T-helper 2 cell treated with Interferon-gamma antibody and Interleukin-4, amounts not matched to agents 5 μg/mL and 100 μg/mL, for 36 hours (primary cell): ENCODE data around the gene SEMA7A.

ENCODE experiments used
- DNase-seq: peaks from one replicate; pipeline ENCODE4 v3.0.0; 2021; ENCODE audit warnings: low spot score
- H3K27ac Mint-ChIP-seq: one replicate; pipeline ENCODE4 v1.8.0; 2021; ENCODE audit warnings: mild to moderate bottlenecking, mixed read lengths
- H3K27me3 Mint-ChIP-seq: one replicate; pipeline ENCODE4 v1.8.0; 2021; ENCODE audit warnings: low read depth, mixed read lengths
- H3K36me3 Mint-ChIP-seq: one replicate; pipeline ENCODE4 v1.8.0; 2021; ENCODE audit warnings: low read depth, mixed read lengths
- H3K4me1 Mint-ChIP-seq: one replicate; pipeline ENCODE4 v1.8.0; 2021; ENCODE audit warnings: low read depth, mixed read lengths
- H3K4me3 Mint-ChIP-seq: one replicate; pipeline ENCODE4 v1.8.0; 2022; ENCODE audit warnings: mild to moderate bottlenecking, moderate library complexity, mixed read lengths
- H3K9me3 Mint-ChIP-seq: one replicate; pipeline ENCODE4 v1.8.0; 2021; ENCODE audit warnings: mixed read lengths

The SEMA7A gene

GRCh38 chr15:74420193-74420905 lies 13.4 kb downstream of the SEMA7A start:
- H3K36me3 Mint-ChIP-seq = peaks cover 3% of the 10 kb centered on the region
- DNase-seq = no peak
- H3K27me3 Mint-ChIP-seq = no peaks in the 10 kb centered on the region
- H3K4me3 Mint-ChIP-seq = no peak overlapping the region
- H3K4me1 Mint-ChIP-seq = peaks cover 15% of the 10 kb centered on the region
- H3K27ac Mint-ChIP-seq = peak overlapping the region; percentile 69
- H3K9me3 Mint-ChIP-seq = no peaks in the 10 kb centered on the region

GRCh38 chr15:74419432-74419831 lies 14.3 kb downstream of the SEMA7A start:
- H3K4me1 Mint-ChIP-seq = peaks cover 24% of the 10 kb centered on the region

GRCh38 chr15:74418575-74419338 lies 15.0 kb downstream of the SEMA7A start:
- Mint-ChIP-seq H3K27me3 (no peaks in the 10 kb centered on the region), H3K36me3 (peaks cover 9% of the 10 kb centered on the region), H3K27ac (peak overlapping the region; percentile 29), H3K9me3 (no peaks in the 10 kb centered on the region), H3K4me1 (peaks cover 28% of the 10 kb centered on the region), H3K4me3 (no peak overlapping the region)
- DNase-seq = no peak

More at GRCh38 chr15:74419432-74419831, 14.3 kb downstream of the SEMA7A start:
- DNase-seq = no peak
- no peaks in the 10 kb centered on the region for H3K9me3 Mint-ChIP-seq
- H3K27ac Mint-ChIP-seq = no peak overlapping the region
- H3K36me3 Mint-ChIP-seq = peaks cover 3% of the 10 kb centered on the region
- no peaks in the 10 kb centered on the region for H3K27me3 Mint-ChIP-seq
- no peak overlapping the region for H3K4me3 Mint-ChIP-seq

- DNase-seq = no peak
- Mint-ChIP-seq H3K27ac (no peak overlapping the region), H3K36me3 (peaks cover 9% of the 10 kb centered on the region), H3K4me1 (peaks cover 25% of the 10 kb centered on the region), H3K9me3 (no peaks in the 10 kb centered on the region), H3K4me3 (no peak overlapping the region), H3K27me3 (no peaks in the 10 kb centered on the region)
Measured at GRCh38 chr15:74417670-74418069, 16.1 kb downstream of the SEMA7A start.

- H3K36me3 Mint-ChIP-seq = peaks cover 9% of the 10 kb centered on the region
- peaks cover 25% of the 10 kb centered on the region for H3K4me1 Mint-ChIP-seq
- no peaks in the 10 kb centered on the region for H3K9me3 Mint-ChIP-seq
- no peak overlapping the region for H3K27ac Mint-ChIP-seq
- H3K27me3 Mint-ChIP-seq = no peaks in the 10 kb centered on the region
- DNase-seq = no peak
- H3K4me3 Mint-ChIP-seq = no peak overlapping the region
Measured at GRCh38 chr15:74417225-74417624, 16.5 kb downstream of the SEMA7A start.

- Mint-ChIP-seq H3K4me1 (peaks cover 25% of the 10 kb centered on the region), H3K9me3 (no peaks in the 10 kb centered on the region), H3K27me3 (no peaks in the 10 kb centered on the region), H3K27ac (peak overlapping the region; percentile 36), H3K4me3 (no peak overlapping the region), H3K36me3 (peaks cover 9% of the 10 kb centered on the region)
- DNase-seq = no peak
Measured at GRCh38 chr15:74415966-74416916, 17.5 kb downstream of the SEMA7A start.

GRCh38 chr15:74414603-74415338 lies 19.0 kb downstream of the SEMA7A start:
- no peak for DNase-seq
- no peak overlapping the region for H3K4me3 Mint-ChIP-seq
- H3K9me3 Mint-ChIP-seq = no peaks in the 10 kb centered on the region
- no peaks in the 10 kb centered on the region for H3K27me3 Mint-ChIP-seq
- H3K27ac Mint-ChIP-seq = no peak overlapping the region
- H3K4me1 Mint-ChIP-seq = peaks cover 16% of the 10 kb centered on the region
- peaks cover 11% of the 10 kb centered on the region for H3K36me3 Mint-ChIP-seq

- DNase-seq = no peak
- Mint-ChIP-seq H3K4me1 (peaks cover 16% of the 10 kb centered on the region), H3K4me3 (no peak overlapping the region), H3K9me3 (no peaks in the 10 kb centered on the region), H3K36me3 (peaks cover 11% of the 10 kb centered on the region), H3K27me3 (no peaks in the 10 kb centered on the region), H3K27ac (peak overlapping the region; percentile 10)
Measured at GRCh38 chr15:74414081-74414580, 19.6 kb downstream of the SEMA7A start.

GRCh38 chr15:74413350-74414080 lies 20.2 kb downstream of the SEMA7A start:
- Mint-ChIP-seq H3K27ac (peak overlapping the region; percentile 49), H3K9me3 (no peaks in the 10 kb centered on the region), H3K27me3 (no peaks in the 10 kb centered on the region), H3K4me1 (peaks cover 16% of the 10 kb centered on the region), H3K4me3 (no peak overlapping the region), H3K36me3 (peaks cover 11% of the 10 kb centered on the region)
- no peak for DNase-seq

GRCh38 chr15:74412159-74412558 lies 21.6 kb downstream of the SEMA7A start:
- H3K36me3 Mint-ChIP-seq = peaks cover 11% of the 10 kb centered on the region
- peaks cover 16% of the 10 kb centered on the region for H3K4me1 Mint-ChIP-seq
- H3K27me3 Mint-ChIP-seq = no peaks in the 10 kb centered on the region
- H3K27ac Mint-ChIP-seq = no peak overlapping the region
- no peaks in the 10 kb centered on the region for H3K9me3 Mint-ChIP-seq
- no peak for DNase-seq
- no peak overlapping the region for H3K4me3 Mint-ChIP-seq

- H3K36me3 Mint-ChIP-seq = peaks cover 11% of the 10 kb centered on the region
- no peaks in the 10 kb centered on the region for H3K9me3 Mint-ChIP-seq
- peaks cover 16% of the 10 kb centered on the region for H3K4me1 Mint-ChIP-seq
- H3K4me3 Mint-ChIP-seq = no peak overlapping the region
- H3K27ac Mint-ChIP-seq = no peak overlapping the region
- H3K27me3 Mint-ChIP-seq = no peaks in the 10 kb centered on the region
- no peak for DNase-seq
Measured at GRCh38 chr15:74411686-74412085, 22.1 kb downstream of the SEMA7A start.

GRCh38 chr15:74410502-74410901 lies 23.3 kb downstream of the SEMA7A start:
- Mint-ChIP-seq H3K9me3 (no peaks in the 10 kb centered on the region), H3K27ac (no peak overlapping the region), H3K4me1 (peaks cover 14% of the 10 kb centered on the region), H3K36me3 (peaks cover 9% of the 10 kb centered on the region), H3K27me3 (no peaks in the 10 kb centered on the region), H3K4me3 (no peak overlapping the region)
- no peak for DNase-seq
